Gastrocnemius medialis (tissue), 4 donors: ENCODE data around the gene MTX2. TPM values are rescaled to one million over a fixed set of nuclear protein-coding genes. Genes with fewer than 3 reads are reported as not detected.

ENCODE experiments used
- ATAC-seq, 2 donors: fragments of 150-250 bp; one replicate each; pipeline ENCODE4 v1.9.1; 2016
- DNase-seq, 2 donors: peaks; one replicate each; pipeline ENCODE4 v3.0.0-alpha.2; 2019
- H3K27ac ChIP-seq, 4 donors: fragments of 200-600 bp; sonication (generic); 1 replicate in 1 of 4; 2 replicates in 3 of 4; pipeline ENCODE4 v1.5.1; 2016 to 2018; ENCODE audit warnings: mild to moderate bottlenecking in 2 of 4, moderate library complexity in 1 of 4
- H3K27me3 ChIP-seq, 3 donors: fragments of 200-600 bp; sonication (generic) in 2 of 3; 1 replicate in 1 of 3; 2 replicates in 2 of 3; pipeline versions ENCODE4 v1.5.1 to v1.6.0; 2016 to 2019; ENCODE audit warnings: mild to moderate bottlenecking in 1 of 3, moderate library complexity in 1 of 3
- H3K36me3 ChIP-seq, 2 donors: fragments of 200-600 bp; sonication (generic) in 1 of 2; one replicate each; pipeline ENCODE4 v1.5.1; 2017 to 2018
- H3K4me1 ChIP-seq, 2 donors: fragments of 200-600 bp; sonication (generic) in 1 of 2; one replicate each; pipeline ENCODE4 v1.5.1; 2016 to 2017; ENCODE audit warnings: mild to moderate bottlenecking in 2 of 2
- H3K4me3 ChIP-seq, 4 donors: fragments of 200-600 bp; sonication (generic) in 3 of 4; 1 replicate in 1 of 4; 2 replicates in 3 of 4; pipeline ENCODE4 v1.5.1; 2016 to 2019; ENCODE audit warnings: mild to moderate bottlenecking in 2 of 4
- H3K9me3 ChIP-seq, 3 donors: fragments of 200-600 bp; sonication (generic) in 2 of 3; 1 replicate in 1 of 3; 2 replicates in 2 of 3; pipeline ENCODE4 v1.5.1; 2016 to 2019
- CTCF ChIP-seq, 5 experiments: fragments of 450-650 bp in 3 of 5; fragments of 200-600 bp in 2 of 5; sonication (generic) in 2 of 5; IDR thresholded peaks in 4 of 5; conservative IDR thresholded peaks in 1 of 5; 1 replicate in 4 of 5; 2 replicates in 1 of 5; pipeline ENCODE4 v1.5.1; 2016 to 2019; ENCODE audit warnings: antibody characterized with exemption in 5 of 5, mild to moderate bottlenecking in 3 of 5, moderate library complexity in 3 of 5
- POLR2A ChIP-seq, 2 donors: fragments of 450-650 bp; IDR thresholded peaks; one replicate each; pipeline ENCODE4 v1.6.1; 2017; ENCODE audit warnings: antibody characterized with exemption in 2 of 2, mild to moderate bottlenecking in 2 of 2, moderate library complexity in 2 of 2
- in situ Hi-C, 4 donors: fragments of 200-750 bp; cut with MboI; loops; one replicate each; pipeline versions ENCODE4 v1.15.0 to v1.8.0; 2017; ENCODE audit warnings: low sequenced_read_pairs in 4 of 4
- intact Hi-C: fragments of 100-400 bp; cut with DNase I; formaldehyde crosslinking; loops from one replicate; pipeline ENCODE4 v1.15.1; 2023; ENCODE audit warnings: low total_unique reads
- total RNA-seq, 4 donors: library from RNA; depleted of rRNA; stranded (reverse); fragments of >200 nt; gene quantifications; one replicate each; pipeline versions ENCODE4 v1.1.0 to v1.2.3, GENCODE V29; 2016

MTX2 gene
- 10 to 100 TPM; 35.8 to 43.3 (median 39.1) TPM for total RNA-seq

- peak in 3 of 5 experiments; percentile 19 to 46 (median 29) for TF ChIP-seq CTCF (IDR thresholded peaks at IDR 0.05 in 4 of 5, conservative IDR thresholded peaks at IDR 0.05 in 1 of 5)
- TF ChIP-seq POLR2A (IDR thresholded peaks at IDR 0.05) = peak; percentile 59 to 61
These were observed at the start of gene MTX2 for GRCh38 chr2:176269319-176270099. TSS of gene MTX2 (plus strand) at chr2:176269442. CDS start at chr2:176269630, 188 bp downstream.

GRCh38 chr2:176227874-176228273 lies 41.4 kb upstream of the MTX2 start:
- in situ Hi-C loops = loop anchor here in 1 of 4 donors (10.0 kb wide), 1 partner anchor 157 kb away; no protein-coding TSS in a partner anchor
- DNase-seq (no peak), ATAC-seq (no peak)
- Histone ChIP-seq H3K4me1 (no peaks in the 10 kb centered on the region), H3K36me3 (no peaks in the 10 kb centered on the region), H3K27ac (no peak overlapping the region), H3K9me3 (no peaks in the 10 kb centered on the region), H3K27me3 (peaks cover 0 to 5% (median 0%) of the 10 kb centered on the region in 3 donors), H3K4me3 (no peak overlapping the region)
- TF ChIP-seq POLR2A (IDR thresholded peaks at IDR 0.05) = no peak
- no peak for TF ChIP-seq CTCF (IDR thresholded peaks at IDR 0.05 in 4 of 5, conservative IDR thresholded peaks at IDR 0.05 in 1 of 5)
- intact Hi-C loops = no loop called here

More at GRCh38 chr2:176269319-176270099, at the start of gene MTX2:
- peak within 1 kb of the TSS; percentile 84 to 94 (median 89) for H3K4me3 ChIP-seq
- ATAC-seq (peak; percentile 93 to 95), DNase-seq (peak; percentile 48 to 61)
- H3K27ac ChIP-seq = peak within 1 kb of the TSS; percentile 85 to 92 (median 89)
- peaks cover 13 to 29% of the 10 kb centered on the region in 2 donors for H3K4me1 ChIP-seq
- intact Hi-C loops = loop anchor here (2.0 to 10.0 kb wide), 4 partner anchors 129 to 365 kb away; no protein-coding TSS in a partner anchor
- no peaks in the 10 kb centered on the region for H3K9me3 ChIP-seq
- H3K36me3 ChIP-seq = no peaks in the 10 kb centered on the region
- H3K27me3 ChIP-seq = no peaks in the 10 kb centered on the region
- in situ Hi-C loops = no loop called here

DNA sequence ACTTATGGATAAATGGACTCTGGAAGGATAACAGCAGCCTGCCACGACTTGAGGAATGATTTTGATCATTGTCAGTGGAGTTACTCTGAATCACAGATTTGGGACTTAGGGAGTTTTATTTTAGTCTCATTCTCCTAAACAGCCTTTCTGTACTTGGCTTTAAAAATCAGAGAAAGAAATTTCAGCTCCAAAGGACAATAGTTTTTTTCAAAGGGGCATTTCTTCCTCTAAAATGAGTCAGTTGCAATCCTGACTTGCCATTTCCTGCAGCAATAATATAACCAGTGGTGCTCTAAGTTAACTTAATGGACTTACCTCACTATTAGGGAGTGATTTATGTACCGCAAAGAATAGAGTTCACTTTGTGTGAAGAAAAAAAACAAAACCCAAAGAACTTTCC lies 35.1 kb upstream of the MTX2 start:
- DNase-seq = no peak
- ATAC-seq = no peak
- Histone ChIP-seq H3K4me1 (no peaks in the 10 kb centered on the region), H3K27me3 (peaks cover 0 to 4% (median 0%) of the 10 kb centered on the region in 3 donors), H3K9me3 (no peaks in the 10 kb centered on the region), H3K36me3 (no peaks in the 10 kb centered on the region), H3K4me3 (no peak overlapping the region), H3K27ac (no peak overlapping the region)
- intact Hi-C loops = no loop called here
- in situ Hi-C loops = no loop called here
- TF ChIP-seq POLR2A (IDR thresholded peaks at IDR 0.05) (no peak), CTCF (IDR thresholded peaks at IDR 0.05 in 4 of 5, conservative IDR thresholded peaks at IDR 0.05 in 1 of 5) (no peak)

DNA sequence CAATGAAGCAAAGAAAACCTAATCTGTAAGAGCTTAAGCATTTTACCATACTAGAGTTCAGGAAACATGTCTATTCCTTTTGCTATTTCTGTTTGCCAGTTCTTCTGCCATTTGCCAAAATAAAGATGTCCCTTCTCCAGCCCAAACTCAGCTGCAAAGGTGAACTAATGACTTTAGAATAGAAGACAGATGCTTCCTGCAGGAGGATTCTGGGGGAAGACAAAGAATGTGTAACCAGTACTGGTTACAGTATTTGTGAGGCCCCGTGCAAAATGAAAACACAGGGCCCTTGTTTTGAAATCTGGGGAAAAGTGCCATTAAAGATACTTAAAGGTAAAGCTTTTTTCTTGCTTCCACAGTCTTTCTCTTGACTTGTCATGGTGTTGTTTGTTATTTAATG lies 34.3 kb upstream of the MTX2 start:
- TF ChIP-seq CTCF (IDR thresholded peaks at IDR 0.05 in 4 of 5, conservative IDR thresholded peaks at IDR 0.05 in 1 of 5) (no peak), POLR2A (IDR thresholded peaks at IDR 0.05) (no peak)
- Histone ChIP-seq H3K27ac (no peak overlapping the region), H3K27me3 (peaks cover 0 to 5% (median 0%) of the 10 kb centered on the region in 3 donors), H3K9me3 (no peaks in the 10 kb centered on the region), H3K4me3 (no peak overlapping the region), H3K4me1 (no peaks in the 10 kb centered on the region), H3K36me3 (no peaks in the 10 kb centered on the region)
- in situ Hi-C loops = no loop called here
- no peak for DNase-seq
- intact Hi-C loops = no loop called here
- no peak for ATAC-seq
